GM12878 (cell line): ENCODE data around the gene ACTN3. TPM values are rescaled to one million over a fixed set of nuclear protein-coding genes. Genes with fewer than 3 reads are reported as not detected.

ENCODE experiments used
- ATAC-seq: fragments of 200-7000 bp; cut with Tn5 transposase; 3 replicates; pipeline ENCODE4 v1.9.1; 2020; ENCODE audit warnings: mild to moderate bottlenecking, moderate library complexity
- BruUV-seq: library from RNA; stranded (reverse); fragments of 400-500 nt; replicated peaks from 2 replicates; lab custom pipeline; 2021; lab: Mats Ljungman, UMichigan
- CTCF ChIA-PET: fragments of 300-600 bp; sonication (Branson Sonifier 250); formaldehyde crosslinking; extraction: SDS; loops from one replicate; lab custom pipeline; 2021; ENCODE audit warnings: inconsistent platforms; lab: Yijun Ruan, JAX
- POLR2A ChIA-PET: fragments of 350-600 bp; formaldehyde crosslinking; extraction: SDS; loops from one replicate; lab custom pipeline; 2021; ENCODE audit warnings: inconsistent platforms; lab: Charles Lee
- RAD21 ChIA-PET: fragments of 300-600 bp; sonication (Branson Sonifier 250); formaldehyde crosslinking; loops from one replicate; lab custom pipeline; 2023; ENCODE audit warnings: antibody characterized with exemption; ENCODE audit not compliant: unreplicated experiment; lab: Charles Lee
- SMC1A ChIA-PET: fragments of 300-600 bp; sonication (Branson Sonifier 250); formaldehyde crosslinking; loops from one replicate; lab custom pipeline; 2023; ENCODE audit not compliant: unreplicated experiment, uncharacterized antibody; lab: Charles Lee
- DNase-seq: peaks from one replicate; pipeline ENCODE4 v3.0.0-alpha.2; 2011; ENCODE audit warnings: low read depth, low spot score
- FAIRE-seq: peaks from 3 replicates; lab custom pipeline; 2011; peaks lifted over from hg19 to GRCh38; lab: Jason Lieb, UNC
- H2AFZ ChIP-seq: 2 replicates; pipeline ENCODE4 v1.6.0; 2011; ENCODE audit warnings: low read depth, low read length, control low read depth; ENCODE audit not compliant: control insufficient read depth
- H3K27ac ChIP-seq: 2 replicates; pipeline ENCODE4 v1.5.1; 2011; ENCODE audit warnings: control low read depth; ENCODE audit not compliant: control insufficient read depth, insufficient read depth
- H3K27me3 ChIP-seq, 2 experiments: replicated peaks in 1 of 2; 2 replicates each; pipeline versions ENCODE4 v1.6.0 to v1.6.1; 2011; ENCODE audit warnings: low read length in 1 of 2; ENCODE audit not compliant: control insufficient read depth in 2 of 2, insufficient read depth in 2 of 2
- H3K36me3 ChIP-seq, 2 experiments: 2 replicates each; pipeline ENCODE4 v1.5.1; 2011; ENCODE audit warnings: low read length in 1 of 2; ENCODE audit not compliant: control insufficient read depth in 2 of 2, insufficient read depth in 2 of 2
- H3K4me1 ChIP-seq: 2 replicates; pipeline ENCODE4 v1.6.1; 2011; ENCODE audit warnings: mild to moderate bottlenecking, low read length, moderate library complexity, mixed read lengths; ENCODE audit not compliant: control insufficient read depth, insufficient read depth
- H3K4me2 ChIP-seq: 2 replicates; pipeline ENCODE4 v1.6.0; 2011; ENCODE audit warnings: control low read depth; ENCODE audit not compliant: control insufficient read depth, insufficient read depth
- H3K4me3 ChIP-seq: fragments of 200-600 bp; sonication (generic); 2 replicates; pipeline ENCODE4 v1.5.1; 2016
- H3K79me2 ChIP-seq: 2 replicates; pipeline ENCODE4 v1.6.0; 2011; ENCODE audit warnings: low read length; ENCODE audit not compliant: control insufficient read depth, insufficient read depth
- H3K9ac ChIP-seq: 2 replicates; pipeline ENCODE4 v1.8.0; 2011; ENCODE audit warnings: low read length, control low read depth, mixed read lengths; ENCODE audit not compliant: control insufficient read depth, insufficient read depth
- H3K9me3 ChIP-seq: replicated peaks from 3 replicates; pipeline ENCODE4 v1.5.1; 2011; ENCODE audit warnings: mild to moderate bottlenecking, low read length; ENCODE audit not compliant: control insufficient read depth, insufficient read depth
- H4K20me1 ChIP-seq: 2 replicates; pipeline ENCODE4 v1.6.0; 2011; ENCODE audit not compliant: control insufficient read depth, insufficient read depth
- BCL11A ChIP-seq: IDR thresholded peaks from 2 replicates; pipeline ENCODE4 v1.6.1; 2011; ENCODE audit warnings: low read depth, low read length
- FOXK2 ChIP-seq: fragments of 450-650 bp; IDR thresholded peaks from 2 replicates; pipeline ENCODE4 v1.6.1; 2017; ENCODE audit warnings: mild to moderate bottlenecking, moderate library complexity
- HDAC6 ChIP-seq: fragments of 200-600 bp; sonication (generic); IDR thresholded peaks from one replicate; pipeline ENCODE4 v1.8.0; 2017; ENCODE audit warnings: antibody characterized with exemption; ENCODE audit not compliant: unreplicated experiment
- LARP7 ChIP-seq: fragments of 450-650 bp; IDR thresholded peaks from 2 replicates; pipeline ENCODE4 v1.6.1; 2017; ENCODE audit warnings: mild to moderate bottlenecking
- MLLT1 ChIP-seq: fragments of 450-650 bp; IDR thresholded peaks from 2 replicates; pipeline ENCODE4 v1.6.1; 2016; ENCODE audit warnings: mild to moderate bottlenecking
- RAD21 ChIP-seq: IDR thresholded peaks from 2 replicates; pipeline ENCODE4 v1.6.1; 2011; ENCODE audit warnings: mild to moderate bottlenecking, low read depth, low read length, moderate library complexity; ENCODE audit not compliant: insufficient read depth
- ZBTB11 ChIP-seq: fragments of 450-650 bp; formaldehyde crosslinking; IDR thresholded peaks from 2 replicates; pipeline ENCODE4 v1.5.0; 2022; ENCODE audit warnings: mild to moderate bottlenecking, missing genetic modification characterization
- WGBS: methylation state at CpG from one replicate; pipeline ENCODE4 v1.1.6; 2016; ENCODE audit warnings: low lambda C conversion rate; ENCODE audit not compliant: insufficient replicate concordance, insufficient coverage; ENCODE audit errors: missing lambda C conversion rate; 5-methylcytosine and 5-hydroxymethylcytosine counted together
- in situ Hi-C: fragments of 300-500 bp; cut with MboI; formaldehyde crosslinking; loops from 9 replicates; pipeline ENCODE4 v1.14.3; 2018; ENCODE audit warnings: mixed read lengths
- intact Hi-C: fragments of 100-400 bp; cut with micrococcal nuclease; formaldehyde crosslinking; loops from one replicate; pipeline ENCODE4 v1.14.2; 2022; ENCODE audit not compliant: unreplicated experiment
- polyA plus RNA-seq, 11 experiments: library from polyadenylated mRNA; depleted of rRNA in 4 of 11; unstranded in 6 of 11; stranded (reverse) in 5 of 11; fragments of >200 nt; fragmentation: Nextera tagmentation in 4 of 11; fragmentation: Illumina TruSeq in 1 of 11; extraction: Ambion mirVana in 4 of 11; extraction: Trizol in 1 of 11; gene quantifications; 1 replicate in 1 of 11; 2 replicates in 10 of 11; pipeline versions ENCODE4 v1.2.1 to v1.2.3, GENCODE V29; 2011 to 2016; ENCODE audit warnings: inconsistent platforms in 2 of 11, missing spikeins in 2 of 11, low read depth in 1 of 11
- total RNA-seq, 4 experiments: library from RNA; depleted of rRNA in 3 of 4; stranded (reverse); fragments of >200 nt in 3 of 4; fragmentation: Illumina TruSeq in 1 of 4; extraction: Trizol in 1 of 4; gene quantifications; 2 replicates each; pipeline versions ENCODE4 v1.2.1 to v1.2.3, GENCODE V29; 2013 to 2021

Gene ACTN3
- total and polyA plus RNA-seq, 10 of the 15 experiments (the other 5 are each of a cell fraction or from before 2014, with no cell fraction given) = 0.06 to 0.67 (median 0.17) TPM; not detected in 3

- Histone ChIP-seq H4K20me1 (no peaks in the 10 kb centered on the region), H3K27me3 (peaks cover 0 to 6% of the 10 kb centered on the region in 2 experiments; a peak in 3 of 4 replicates), H3K79me2 (no peaks in the 10 kb centered on the region), H3K4me3 (no peak overlapping the region), H3K9ac (no peak overlapping the region), H3K9me3 (no peaks in the 10 kb centered on the region), H3K27ac (no peak overlapping the region), H2AFZ (no peak overlapping the region), H3K36me3 (no peaks in the 10 kb centered on the region), H3K4me2 (no peak overlapping the region), H3K4me1 (no peaks in the 10 kb centered on the region)
- ChIA-PET CTCF (interaction anchor here (1.5 to 2.5 kb wide), 3 partner anchors 8 to 109 kb away, joined by 3 to 10 read pairs (median 4); partner anchors contain the start of genes CCDC87, CCS and RBM4B), POLR2A (no interaction called here), RAD21 (interaction anchor here (1.8 kb wide), 1 partner anchor 109 kb away, joined by 10 read pairs; the partner anchor contains the start of gene RBM4B), SMC1A (interaction anchor here (1.5 to 1.6 kb wide), 2 partner anchors 9 to 109 kb away, joined by 5 read pairs; partner anchors contain the start of gene RBM4B)
- in situ Hi-C loops (no loop called here), intact Hi-C loops (no loop called here)
- no TSS peak for BruUV-seq
- no peak for FAIRE-seq
- no peak for TF ChIP-seq HDAC6
- no peak for DNase-seq
- no peak for ATAC-seq
- 12% methylated on average over 7 of the region's 7 CpGs for WGBS
Measured at GRCh38 chr11:66569076-66569475, 22.4 kb downstream of the ACTN3 start.

GRCh38 chr11:66570079-66570849 is 23.6 kb downstream of the ACTN3 start:
- Histone ChIP-seq H3K4me2 (no peak overlapping the region), H3K4me3 (no peak overlapping the region), H3K27me3 (peaks cover 0 to 6% of the 10 kb centered on the region in 2 experiments; a peak in 3 of 4 replicates), H3K9me3 (no peaks in the 10 kb centered on the region), H4K20me1 (no peaks in the 10 kb centered on the region), H3K9ac (no peak overlapping the region), H3K27ac (no peak overlapping the region), H3K4me1 (no peaks in the 10 kb centered on the region), H3K36me3 (no peaks in the 10 kb centered on the region), H2AFZ (no peak overlapping the region), H3K79me2 (no peaks in the 10 kb centered on the region)
- BruUV-seq = no TSS peak
- no peak for ATAC-seq
- in situ Hi-C loops (no loop called here), intact Hi-C loops (loop anchor here (10.0 kb wide), 1 partner anchor 265 kb away; no protein-coding TSS in a partner anchor)
- DNase-seq = no peak
- WGBS = 29% methylated on average over 5 of the region's 5 CpGs
- TF ChIP-seq BCL11A (no peak), MLLT1 (no peak), FOXK2 (no peak), ZBTB11 (no peak), LARP7 (no peak), RAD21 (no peak)
- ChIA-PET POLR2A (interaction anchor here (0.6 kb wide), 1 partner anchor 174 kb away, joined by 3 read pairs; no protein-coding TSS in a partner anchor), CTCF (interaction anchor here (1.5 to 2.5 kb wide), 2 partner anchors 9 to 107 kb away, joined by 3 to 10 read pairs; partner anchors contain the start of gene RBM4B), RAD21 (no interaction called here), SMC1A (interaction anchor here (1.6 kb wide), 1 partner anchor 108 kb away, joined by 5 read pairs; the partner anchor contains the start of gene RBM4B)
- no peak for FAIRE-seq
